Panc1 (cell line): ENCODE data around the gene SPARC.

Experiments used
- CTCF ChIP-seq: fragments of 450-650 bp; IDR thresholded peaks from 2 replicates; pipeline ENCODE4 v1.5.1; 2017; ENCODE audit warnings: mild to moderate bottlenecking
- POLR2AphosphoS5 ChIP-seq: IDR thresholded peaks from 2 replicates; pipeline ENCODE4 v1.6.1; 2012; ENCODE audit warnings: mild to moderate bottlenecking, low read depth, low read length, moderate library complexity
- REST ChIP-seq, 2 experiments: IDR thresholded peaks; 2 replicates each; pipeline ENCODE4 v1.6.1; 2011 to 2012; ENCODE audit warnings: low read depth in 2 of 2, control low read depth in 1 of 2, low read length in 1 of 2, mild to moderate bottlenecking in 1 of 2, moderate library complexity in 1 of 2; ENCODE audit not compliant: insufficient read depth in 1 of 2
- SIN3A ChIP-seq: IDR thresholded peaks from 2 replicates; pipeline ENCODE4 v1.6.1; 2012; ENCODE audit warnings: low read depth, mild to moderate bottlenecking, low read length, moderate library complexity, borderline replicate concordance; ENCODE audit not compliant: insufficient read depth

- TF ChIP-seq CTCF, result no peak
- no peak for TF ChIP-seq REST (IDR thresholded peaks at IDR 0.05; ENCODE audit: insufficient read depth in 1 of 2, low read depth in 2 of 2, low read length in 1 of 2)
- TF ChIP-seq POLR2AphosphoS5, result no peak
- TF ChIP-seq SIN3A, result no peak
These were observed 7.1 kb downstream of the SPARC start for GRCh38 chr5:151679421-151680155.
